Measurements from ENCODE around the gene CDH22.

- TF ChIP-seq MXI1 (IDR thresholded peaks at IDR 0.05; ENCODE audit: low read depth, low read length) (no peak), EP300 (IDR thresholded peaks at IDR 0.05; ENCODE audit: borderline replicate concordance in 1 of 2, control insufficient read depth in 1 of 2, low read depth in 2 of 2, low read length in 2 of 2) (no peak), PML (IDR thresholded peaks at IDR 0.05; ENCODE audit: low read length) (no peak), CTCF (IDR thresholded peaks at IDR 0.05 in 2 of 3, conservative IDR thresholded peaks at IDR 0.05 in 1 of 3; ENCODE audit: control insufficient read depth in 2 of 3, extremely low read depth in 1 of 3, insufficient read depth in 1 of 3, low read depth in 3 of 3, low read length in 3 of 3) (no peak)
These were observed 47.3 kb downstream of the CDH22 start for GRCh38 chr20:46260936-46261454.

All from GM12878 (cell line).